MM.1S (cell line): ENCODE measurements around the gene SFXN5.

Experiments
- DNase-seq: peaks from one replicate; pipeline ENCODE4 v3.0.0-alpha.2; 2015
- H2AFZ ChIP-seq: fragments of 300-600 bp; sonication (generic); 2 replicates; pipeline ENCODE4 v1.6.0; 2016; ENCODE audit warnings: antibody characterized with exemption, low read length
- H3F3A ChIP-seq: fragments of 300-600 bp; sonication (generic); 2 replicates; pipeline ENCODE4 v1.6.1; 2016; ENCODE audit warnings: mild to moderate bottlenecking, antibody characterized with exemption, low read length, moderate library complexity, mixed read lengths; ENCODE audit not compliant: insufficient read depth
- H3K27ac ChIP-seq: fragments of 300-600 bp; sonication (generic); 2 replicates; pipeline ENCODE4 v1.5.1; 2016; ENCODE audit warnings: mild to moderate bottlenecking, low read length
- H3K27me3 ChIP-seq: fragments of 300-600 bp; sonication (generic); replicated peaks from 2 replicates; pipeline ENCODE4 v1.6.0; 2016; ENCODE audit warnings: low read length; ENCODE audit not compliant: insufficient read depth
- H3K36me3 ChIP-seq: fragments of 300-600 bp; sonication (generic); replicated peaks from 2 replicates; pipeline ENCODE4 v1.6.1; 2016; ENCODE audit warnings: mild to moderate bottlenecking, low read length, mixed read lengths; ENCODE audit not compliant: insufficient read depth
- H3K4me1 ChIP-seq: fragments of 300-600 bp; sonication (generic); 2 replicates; pipeline ENCODE4 v1.6.1; 2016; ENCODE audit warnings: low read length, mixed read lengths
- H3K4me2 ChIP-seq: fragments of 300-600 bp; sonication (generic); 2 replicates; pipeline ENCODE4 v1.6.0; 2016; ENCODE audit warnings: low read depth, low read length
- H3K4me3 ChIP-seq: fragments of 300-600 bp; sonication (generic); 2 replicates; pipeline ENCODE4 v1.5.1; 2016; ENCODE audit warnings: low read length, mixed read lengths
- H3K79me2 ChIP-seq: fragments of 300-600 bp; sonication (generic); 2 replicates; pipeline ENCODE4 v1.6.1; 2016; ENCODE audit warnings: mixed run types, low read length, mixed read lengths
- H3K9ac ChIP-seq: fragments of 300-600 bp; sonication (generic); 2 replicates; pipeline ENCODE4 v1.6.1; 2016; ENCODE audit warnings: low read length, mixed read lengths
- H3K9me2 ChIP-seq: fragments of 300-600 bp; sonication (generic); replicated peaks from 2 replicates; pipeline ENCODE4 v1.6.1; 2016; ENCODE audit warnings: mild to moderate bottlenecking, low read length, mixed read lengths; ENCODE audit not compliant: insufficient read depth
- H3K9me3 ChIP-seq: fragments of 300-600 bp; sonication (generic); replicated peaks from 2 replicates; pipeline ENCODE4 v1.6.1; 2016; ENCODE audit warnings: mild to moderate bottlenecking, low read length, mixed read lengths; ENCODE audit not compliant: insufficient read depth
- H4K20me1 ChIP-seq: fragments of 300-600 bp; sonication (generic); 2 replicates; pipeline ENCODE4 v1.6.1; 2016; ENCODE audit warnings: mild to moderate bottlenecking, low read length, moderate library complexity, mixed read lengths; ENCODE audit not compliant: insufficient read depth
- EZH2 ChIP-seq: fragments of 300-600 bp; sonication (generic); optimal IDR thresholded peaks from 2 replicates; pipeline ENCODE3; 2017; ENCODE audit warnings: low read depth, mild to moderate bottlenecking, antibody characterized with exemption, low read length, mixed read lengths
- EZH2phosphoT487 ChIP-seq: fragments of 300-600 bp; sonication (generic); IDR thresholded peaks from 2 replicates; pipeline ENCODE4 v1.6.1; 2018; ENCODE audit warnings: antibody characterized with exemption, low read length
- TF ChIP-seq, protein P1 (sequence below): fragments of 300-600 bp; sonication (generic); IDR thresholded peaks from 2 replicates; pipeline ENCODE4 v1.5.1; 2016; ENCODE audit warnings: antibody characterized with exemption, low read length, mixed read lengths

SFXN5 gene

DNA sequence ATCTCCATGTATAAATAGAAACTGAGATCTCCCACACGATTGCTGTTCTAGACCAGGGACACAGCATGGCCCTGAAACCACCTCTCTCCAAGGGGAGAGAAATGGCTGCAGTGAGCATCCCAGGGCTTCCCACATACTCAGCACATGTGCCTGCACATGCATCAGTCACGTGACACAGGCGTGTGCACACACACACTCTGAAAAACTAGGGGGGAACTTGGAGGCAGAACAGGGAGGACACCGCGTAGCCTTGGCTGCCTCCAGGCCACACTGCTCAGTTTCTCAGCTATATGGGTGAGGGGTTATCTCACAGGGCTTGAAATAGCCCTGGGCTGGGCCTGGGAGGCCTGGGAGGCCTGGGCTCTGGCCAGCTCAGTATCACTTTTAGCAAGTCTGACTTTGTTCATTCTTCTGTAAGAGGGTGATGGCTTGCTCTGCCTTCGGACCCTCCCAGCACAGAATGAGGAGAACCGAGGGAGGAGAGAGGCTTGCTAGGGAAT, 87.3 kb downstream of the SFXN5 start:
- H3K9me2 ChIP-seq = no peaks in the 10 kb centered on the region
- no peak overlapping the region for H3K9ac ChIP-seq

DNA sequence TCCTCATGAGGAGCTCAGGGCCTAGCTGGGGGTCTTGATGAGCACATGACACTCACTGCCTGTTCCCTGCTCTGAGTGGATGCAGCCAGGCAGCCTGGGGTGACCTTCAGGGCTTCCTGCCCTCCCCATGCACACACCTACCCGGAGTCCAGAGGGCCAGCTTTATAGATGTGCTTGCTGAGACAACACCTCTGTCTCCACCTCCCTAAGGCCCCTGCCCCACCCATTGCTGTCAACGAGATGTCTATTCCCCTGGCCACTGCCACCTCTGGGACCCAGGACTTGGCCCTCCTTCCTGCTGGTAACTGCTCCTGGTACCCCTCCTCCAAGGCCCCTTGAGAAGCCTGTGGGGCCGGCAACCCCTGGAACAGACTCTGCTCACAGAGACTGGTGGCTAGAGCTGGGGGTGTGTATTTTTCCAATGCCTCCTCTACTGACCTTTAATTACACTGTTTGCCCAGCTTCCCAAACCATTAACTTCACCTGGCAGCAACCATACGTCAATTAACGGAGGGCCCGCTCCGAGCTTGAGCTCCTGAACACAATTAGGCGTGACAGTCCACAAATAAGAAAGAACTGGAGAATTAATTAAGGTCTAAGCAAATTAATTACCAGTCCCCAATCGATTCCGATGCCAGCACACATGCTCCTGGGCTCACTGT, 87.9 kb downstream of the SFXN5 start:
- no peak for TF ChIP-seq EZH2phosphoT487
- TF ChIP-seq, protein P1, sequence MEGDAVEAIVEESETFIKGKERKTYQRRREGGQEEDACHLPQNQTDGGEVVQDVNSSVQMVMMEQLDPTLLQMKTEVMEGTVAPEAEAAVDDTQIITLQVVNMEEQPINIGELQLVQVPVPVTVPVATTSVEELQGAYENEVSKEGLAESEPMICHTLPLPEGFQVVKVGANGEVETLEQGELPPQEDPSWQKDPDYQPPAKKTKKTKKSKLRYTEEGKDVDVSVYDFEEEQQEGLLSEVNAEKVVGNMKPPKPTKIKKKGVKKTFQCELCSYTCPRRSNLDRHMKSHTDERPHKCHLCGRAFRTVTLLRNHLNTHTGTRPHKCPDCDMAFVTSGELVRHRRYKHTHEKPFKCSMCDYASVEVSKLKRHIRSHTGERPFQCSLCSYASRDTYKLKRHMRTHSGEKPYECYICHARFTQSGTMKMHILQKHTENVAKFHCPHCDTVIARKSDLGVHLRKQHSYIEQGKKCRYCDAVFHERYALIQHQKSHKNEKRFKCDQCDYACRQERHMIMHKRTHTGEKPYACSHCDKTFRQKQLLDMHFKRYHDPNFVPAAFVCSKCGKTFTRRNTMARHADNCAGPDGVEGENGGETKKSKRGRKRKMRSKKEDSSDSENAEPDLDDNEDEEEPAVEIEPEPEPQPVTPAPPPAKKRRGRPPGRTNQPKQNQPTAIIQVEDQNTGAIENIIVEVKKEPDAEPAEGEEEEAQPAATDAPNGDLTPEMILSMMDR = no peak
- no peak for TF ChIP-seq EZH2

More for the DNA sequence above, 87.3 kb downstream of the SFXN5 start:
- Histone ChIP-seq H2AFZ (no peak overlapping the region), H3K4me1 (no peaks in the 10 kb centered on the region), H3K36me3 (no peaks in the 10 kb centered on the region), H3K4me3 (no peak overlapping the region), H3K79me2 (no peaks in the 10 kb centered on the region), H3K4me2 (no peak overlapping the region), H3F3A (no peaks in the 10 kb centered on the region), H3K27ac (no peak overlapping the region), H3K27me3 (no peaks in the 10 kb centered on the region), H4K20me1 (no peaks in the 10 kb centered on the region), H3K9me3 (no peaks in the 10 kb centered on the region)
- DNase-seq = no peak
- TF ChIP-seq, protein P1 = no peak
- TF ChIP-seq EZH2phosphoT487 = no peak
- TF ChIP-seq EZH2 = no peak

DNA sequence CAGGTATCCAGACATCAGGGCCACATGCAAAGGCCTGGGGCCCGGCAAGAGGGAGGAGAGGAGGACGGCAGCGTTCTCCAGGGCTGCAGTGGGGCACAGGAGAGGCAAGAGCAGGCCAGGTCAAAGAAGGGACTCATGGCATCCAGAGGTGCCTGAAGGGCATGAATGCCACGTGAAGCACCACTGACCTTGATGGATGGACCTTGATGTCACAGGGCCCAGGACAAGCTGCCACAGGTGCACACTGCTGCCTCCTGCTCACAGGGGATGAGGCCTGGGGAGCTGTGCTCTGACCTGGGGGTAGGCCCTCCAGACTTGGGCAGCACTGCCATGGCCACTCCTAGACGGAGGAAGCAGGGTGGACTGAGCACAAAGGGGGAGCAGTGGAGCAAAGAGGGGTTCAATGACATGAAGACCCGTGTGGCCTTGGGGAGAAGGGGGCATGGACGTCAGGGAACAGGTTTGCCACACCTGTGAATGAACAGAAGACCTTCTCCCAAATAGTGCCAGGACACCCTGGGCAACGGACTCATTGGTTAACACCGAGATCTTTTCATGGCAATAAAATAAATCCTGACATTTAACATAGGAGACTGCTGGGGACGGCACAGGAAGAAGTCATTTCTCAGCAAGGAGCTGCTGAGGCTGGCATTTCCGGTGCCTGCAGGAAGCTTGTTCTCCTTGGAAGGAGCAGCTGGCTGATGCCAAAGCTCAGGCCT, 88.6 kb downstream of the SFXN5 start:
- H3K36me3 ChIP-seq = no peaks in the 10 kb centered on the region
- H3K79me2 ChIP-seq = no peaks in the 10 kb centered on the region
- no peak overlapping the region for H3K4me2 ChIP-seq
- H3K9ac ChIP-seq = no peak overlapping the region
- H2AFZ ChIP-seq = no peak overlapping the region
- H3K4me1 ChIP-seq = no peaks in the 10 kb centered on the region
- TF ChIP-seq, protein P1 = no peak
- no peak for TF ChIP-seq EZH2phosphoT487
- TF ChIP-seq EZH2 = no peak
- H3F3A ChIP-seq = no peaks in the 10 kb centered on the region
- no peaks in the 10 kb centered on the region for H4K20me1 ChIP-seq
- no peaks in the 10 kb centered on the region for H3K9me3 ChIP-seq
- no peak for DNase-seq
- H3K9me2 ChIP-seq = no peaks in the 10 kb centered on the region
- no peaks in the 10 kb centered on the region for H3K27me3 ChIP-seq
- H3K4me3 ChIP-seq = no peak overlapping the region
- H3K27ac ChIP-seq = no peak overlapping the region

More for the DNA sequence above, 87.9 kb downstream of the SFXN5 start:
- Histone ChIP-seq H3K9me3 (no peaks in the 10 kb centered on the region), H3K9me2 (no peaks in the 10 kb centered on the region), H4K20me1 (no peaks in the 10 kb centered on the region), H3K79me2 (no peaks in the 10 kb centered on the region), H3K9ac (no peak overlapping the region), H3K27ac (no peak overlapping the region), H3K36me3 (no peaks in the 10 kb centered on the region), H2AFZ (no peak overlapping the region), H3F3A (no peaks in the 10 kb centered on the region), H3K4me3 (no peak overlapping the region), H3K4me2 (no peak overlapping the region), H3K27me3 (no peaks in the 10 kb centered on the region), H3K4me1 (no peaks in the 10 kb centered on the region)
- no peak for DNase-seq
